Adrenal gland (tissue), 5 donors: ENCODE data around the gene SCFD2.

Source experiments
- CTCF ChIP-seq, 6 experiments: fragments of 450-650 bp in 4 of 6; fragments of 200-600 bp in 2 of 6; sonication (generic) in 1 of 6; IDR thresholded peaks; 1 replicate in 5 of 6; 2 replicates in 1 of 6; pipeline versions ENCODE4 v1.5.1 to v1.8.0; 2016 to 2021; ENCODE audit warnings: antibody characterized with exemption in 6 of 6, mild to moderate bottlenecking in 2 of 6, moderate library complexity in 1 of 6
- POLR2A ChIP-seq, 2 donors: fragments of 450-650 bp; IDR thresholded peaks; one replicate each; pipeline ENCODE4 v1.6.1; 2017; ENCODE audit warnings: antibody characterized with exemption in 2 of 2, mild to moderate bottlenecking in 2 of 2, moderate library complexity in 1 of 2
- donor health status: DM: no; HTN: no; CAD: no.

GRCh38 chr4:53193111-53193510 lies 172.8 kb downstream of the SCFD2 start:
- TF ChIP-seq CTCF (IDR thresholded peaks at IDR 0.05) = no peak
- no peak for TF ChIP-seq POLR2A (IDR thresholded peaks at IDR 0.05)
